Measurements from ENCODE around the gene APOL3.

DNA sequence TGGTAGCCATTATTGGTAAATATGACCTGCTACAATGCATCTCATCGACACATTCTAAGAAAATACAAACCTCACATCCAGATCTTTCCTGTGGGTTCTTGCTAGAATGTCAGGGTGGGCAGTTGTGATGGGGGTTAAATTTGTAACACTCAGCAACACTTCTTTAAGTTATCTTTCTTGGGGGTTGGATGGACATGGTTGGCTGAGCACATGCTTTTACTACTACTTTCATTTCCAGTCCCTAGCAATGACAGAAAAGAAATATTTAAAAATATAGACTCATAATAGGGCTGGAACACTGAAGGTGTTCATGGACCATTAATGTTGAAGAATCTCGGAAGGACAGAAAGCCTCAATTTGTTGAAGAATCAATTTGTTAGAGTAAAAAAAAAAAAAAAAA is 57.6 kb downstream of the APOL3 start:
- TF ChIP-seq POLR2AphosphoS5 (IDR thresholded peaks at IDR 0.05) (no peak), RAD21 (conservative IDR thresholded peaks at IDR 0.05) (no peak), EP300 (conservative IDR thresholded peaks at IDR 0.05; ENCODE audit: poor library complexity, severe bottlenecking) (no peak), MXI1 (conservative IDR thresholded peaks at IDR 0.05; ENCODE audit: poor library complexity, severe bottlenecking) (no peak), EZH2 (IDR thresholded peaks at IDR 0.05; ENCODE audit: borderline replicate concordance, insufficient read depth, low read length, poor library complexity, severe bottlenecking) (no peak), SMC3 (conservative IDR thresholded peaks at IDR 0.05; ENCODE audit: poor library complexity) (no peak), TAF1 (IDR thresholded peaks at IDR 0.05; ENCODE audit: low read depth) (no peak)
- TF ChIP-seq, protein P1, sequence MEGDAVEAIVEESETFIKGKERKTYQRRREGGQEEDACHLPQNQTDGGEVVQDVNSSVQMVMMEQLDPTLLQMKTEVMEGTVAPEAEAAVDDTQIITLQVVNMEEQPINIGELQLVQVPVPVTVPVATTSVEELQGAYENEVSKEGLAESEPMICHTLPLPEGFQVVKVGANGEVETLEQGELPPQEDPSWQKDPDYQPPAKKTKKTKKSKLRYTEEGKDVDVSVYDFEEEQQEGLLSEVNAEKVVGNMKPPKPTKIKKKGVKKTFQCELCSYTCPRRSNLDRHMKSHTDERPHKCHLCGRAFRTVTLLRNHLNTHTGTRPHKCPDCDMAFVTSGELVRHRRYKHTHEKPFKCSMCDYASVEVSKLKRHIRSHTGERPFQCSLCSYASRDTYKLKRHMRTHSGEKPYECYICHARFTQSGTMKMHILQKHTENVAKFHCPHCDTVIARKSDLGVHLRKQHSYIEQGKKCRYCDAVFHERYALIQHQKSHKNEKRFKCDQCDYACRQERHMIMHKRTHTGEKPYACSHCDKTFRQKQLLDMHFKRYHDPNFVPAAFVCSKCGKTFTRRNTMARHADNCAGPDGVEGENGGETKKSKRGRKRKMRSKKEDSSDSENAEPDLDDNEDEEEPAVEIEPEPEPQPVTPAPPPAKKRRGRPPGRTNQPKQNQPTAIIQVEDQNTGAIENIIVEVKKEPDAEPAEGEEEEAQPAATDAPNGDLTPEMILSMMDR (IDR thresholded peaks at IDR 0.05; ENCODE audit: poor library complexity, severe bottlenecking), result no peak
- TF ChIP-seq, protein P2, sequence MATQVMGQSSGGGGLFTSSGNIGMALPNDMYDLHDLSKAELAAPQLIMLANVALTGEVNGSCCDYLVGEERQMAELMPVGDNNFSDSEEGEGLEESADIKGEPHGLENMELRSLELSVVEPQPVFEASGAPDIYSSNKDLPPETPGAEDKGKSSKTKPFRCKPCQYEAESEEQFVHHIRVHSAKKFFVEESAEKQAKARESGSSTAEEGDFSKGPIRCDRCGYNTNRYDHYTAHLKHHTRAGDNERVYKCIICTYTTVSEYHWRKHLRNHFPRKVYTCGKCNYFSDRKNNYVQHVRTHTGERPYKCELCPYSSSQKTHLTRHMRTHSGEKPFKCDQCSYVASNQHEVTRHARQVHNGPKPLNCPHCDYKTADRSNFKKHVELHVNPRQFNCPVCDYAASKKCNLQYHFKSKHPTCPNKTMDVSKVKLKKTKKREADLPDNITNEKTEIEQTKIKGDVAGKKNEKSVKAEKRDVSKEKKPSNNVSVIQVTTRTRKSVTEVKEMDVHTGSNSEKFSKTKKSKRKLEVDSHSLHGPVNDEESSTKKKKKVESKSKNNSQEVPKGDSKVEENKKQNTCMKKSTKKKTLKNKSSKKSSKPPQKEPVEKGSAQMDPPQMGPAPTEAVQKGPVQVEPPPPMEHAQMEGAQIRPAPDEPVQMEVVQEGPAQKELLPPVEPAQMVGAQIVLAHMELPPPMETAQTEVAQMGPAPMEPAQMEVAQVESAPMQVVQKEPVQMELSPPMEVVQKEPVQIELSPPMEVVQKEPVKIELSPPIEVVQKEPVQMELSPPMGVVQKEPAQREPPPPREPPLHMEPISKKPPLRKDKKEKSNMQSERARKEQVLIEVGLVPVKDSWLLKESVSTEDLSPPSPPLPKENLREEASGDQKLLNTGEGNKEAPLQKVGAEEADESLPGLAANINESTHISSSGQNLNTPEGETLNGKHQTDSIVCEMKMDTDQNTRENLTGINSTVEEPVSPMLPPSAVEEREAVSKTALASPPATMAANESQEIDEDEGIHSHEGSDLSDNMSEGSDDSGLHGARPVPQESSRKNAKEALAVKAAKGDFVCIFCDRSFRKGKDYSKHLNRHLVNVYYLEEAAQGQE (IDR thresholded peaks at IDR 0.05; ENCODE audit: borderline replicate concordance), result no peak
